AG09309 (cell line): Measurements from ENCODE around the gene ABCA13.

Experiments used
- DNase-seq: peaks from one replicate; pipeline ENCODE4 v3.0.0-alpha.2; 2010; ENCODE audit warnings: low read depth
- H3K4me3 ChIP-seq: 2 replicates; pipeline ENCODE4 v1.5.1; 2011; ENCODE audit warnings: mild to moderate bottlenecking, low read depth, low read length, moderate library complexity; ENCODE audit not compliant: control insufficient read depth
- TF ChIP-seq, protein P1 (sequence below): IDR thresholded peaks from 2 replicates; pipeline ENCODE4 v1.5.1; 2011; ENCODE audit warnings: mild to moderate bottlenecking, low read depth, low read length, inconsistent platforms; ENCODE audit not compliant: insufficient read depth, control insufficient read depth; ENCODE audit errors: missing control alignments

Gene ABCA13

DNA sequence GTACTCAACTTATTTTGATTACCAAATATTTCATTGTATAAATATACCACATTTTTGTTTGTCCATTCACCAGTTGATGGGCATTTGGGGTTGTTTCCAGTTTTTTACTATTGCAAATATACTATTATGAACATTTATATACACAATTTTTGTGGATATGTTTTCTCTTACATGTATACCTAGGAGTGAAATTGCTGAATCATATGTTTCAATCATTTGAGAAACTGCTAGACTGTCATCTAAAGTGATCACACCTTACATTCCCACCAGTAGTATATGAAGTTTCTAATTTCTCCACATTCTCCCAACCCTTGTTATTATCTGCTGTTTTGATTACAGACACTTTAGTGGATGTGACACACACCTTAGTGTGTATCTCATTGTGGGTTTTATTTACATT is 257.9 kb downstream of the ABCA13 start:
- no peak for DNase-seq
- TF ChIP-seq, protein P1, sequence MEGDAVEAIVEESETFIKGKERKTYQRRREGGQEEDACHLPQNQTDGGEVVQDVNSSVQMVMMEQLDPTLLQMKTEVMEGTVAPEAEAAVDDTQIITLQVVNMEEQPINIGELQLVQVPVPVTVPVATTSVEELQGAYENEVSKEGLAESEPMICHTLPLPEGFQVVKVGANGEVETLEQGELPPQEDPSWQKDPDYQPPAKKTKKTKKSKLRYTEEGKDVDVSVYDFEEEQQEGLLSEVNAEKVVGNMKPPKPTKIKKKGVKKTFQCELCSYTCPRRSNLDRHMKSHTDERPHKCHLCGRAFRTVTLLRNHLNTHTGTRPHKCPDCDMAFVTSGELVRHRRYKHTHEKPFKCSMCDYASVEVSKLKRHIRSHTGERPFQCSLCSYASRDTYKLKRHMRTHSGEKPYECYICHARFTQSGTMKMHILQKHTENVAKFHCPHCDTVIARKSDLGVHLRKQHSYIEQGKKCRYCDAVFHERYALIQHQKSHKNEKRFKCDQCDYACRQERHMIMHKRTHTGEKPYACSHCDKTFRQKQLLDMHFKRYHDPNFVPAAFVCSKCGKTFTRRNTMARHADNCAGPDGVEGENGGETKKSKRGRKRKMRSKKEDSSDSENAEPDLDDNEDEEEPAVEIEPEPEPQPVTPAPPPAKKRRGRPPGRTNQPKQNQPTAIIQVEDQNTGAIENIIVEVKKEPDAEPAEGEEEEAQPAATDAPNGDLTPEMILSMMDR, result no peak
- no peak overlapping the region for H3K4me3 ChIP-seq

DNA sequence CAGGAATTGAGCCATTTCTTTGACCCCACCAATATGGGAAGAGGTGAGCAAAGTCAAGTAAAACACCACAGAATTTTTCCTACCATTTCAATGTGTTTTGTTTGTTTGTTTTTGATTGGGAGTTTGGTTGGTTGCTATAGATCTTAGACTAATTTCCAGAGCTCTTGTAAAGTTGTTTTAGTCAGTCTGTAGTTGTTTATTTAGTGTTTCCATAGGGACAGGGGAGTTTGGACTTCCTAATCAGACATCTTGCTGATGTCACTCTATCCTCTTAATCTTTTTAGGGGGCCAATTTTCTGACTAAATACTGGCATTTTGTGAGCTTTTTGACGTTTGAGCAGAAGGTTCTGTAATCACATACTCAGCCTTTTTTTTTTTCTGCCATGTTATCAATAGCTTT is 266.9 kb downstream of the ABCA13 start:
- H3K4me3 ChIP-seq, result no peak overlapping the region
- TF ChIP-seq, protein P1, result no peak
- DNase-seq, result no peak

DNA sequence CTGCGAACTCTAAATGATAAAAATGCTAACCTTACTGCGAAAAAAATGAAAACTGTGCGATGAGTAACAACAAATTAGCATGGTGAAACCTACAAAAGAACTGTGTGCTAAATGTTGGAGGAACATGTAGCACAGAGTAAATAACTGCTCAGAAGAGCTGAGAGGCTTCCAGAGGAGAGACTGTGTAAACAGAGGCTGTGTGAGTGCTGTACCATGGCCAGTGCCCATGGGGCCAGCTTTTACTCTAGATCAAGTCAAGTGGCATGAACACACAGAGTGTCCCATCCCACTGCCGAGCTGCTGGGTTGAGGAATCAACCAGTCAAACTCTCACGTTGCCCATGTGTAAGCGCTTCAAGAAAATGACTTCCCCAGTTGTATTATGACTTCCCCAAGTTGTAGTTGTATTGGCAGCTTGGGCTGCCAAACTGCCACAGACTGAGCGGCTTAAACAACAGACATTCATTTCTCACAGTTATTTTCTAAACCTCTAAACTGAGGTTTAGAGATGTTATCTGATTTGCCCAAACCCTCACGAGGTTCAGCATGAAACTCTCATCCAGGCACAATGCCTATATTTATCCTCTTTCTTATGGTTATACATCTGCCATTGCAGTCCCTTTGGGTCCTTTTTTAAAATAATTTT is 270.7 kb downstream of the ABCA13 start:
- no peak overlapping the region for H3K4me3 ChIP-seq
- TF ChIP-seq, protein P1, result no peak

DNA sequence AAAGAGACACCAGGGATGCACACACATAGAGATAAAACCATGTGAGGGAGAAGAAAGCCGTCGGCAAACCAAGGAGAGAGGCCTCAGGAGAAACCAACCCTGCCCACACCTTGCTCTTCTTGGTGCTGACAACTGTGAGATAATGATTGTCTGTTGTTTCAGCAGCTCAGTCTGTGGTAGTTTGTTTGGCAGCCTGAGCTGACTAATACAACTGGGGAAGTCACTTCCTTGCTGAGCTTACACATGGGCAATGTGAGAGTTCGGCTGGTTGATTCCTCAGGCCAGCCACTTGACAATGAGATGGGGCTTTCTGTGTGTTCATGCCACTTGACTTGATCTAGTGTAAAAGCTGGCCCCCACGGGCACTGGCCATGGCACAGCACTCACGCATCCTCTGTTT is 271.8 kb downstream of the ABCA13 start:
- no peak overlapping the region for H3K4me3 ChIP-seq
- TF ChIP-seq, protein P1, result no peak
- DNase-seq, result no peak

More for the DNA sequence above, 270.7 kb downstream of the ABCA13 start:
- DNase-seq, result no peak

DNA sequence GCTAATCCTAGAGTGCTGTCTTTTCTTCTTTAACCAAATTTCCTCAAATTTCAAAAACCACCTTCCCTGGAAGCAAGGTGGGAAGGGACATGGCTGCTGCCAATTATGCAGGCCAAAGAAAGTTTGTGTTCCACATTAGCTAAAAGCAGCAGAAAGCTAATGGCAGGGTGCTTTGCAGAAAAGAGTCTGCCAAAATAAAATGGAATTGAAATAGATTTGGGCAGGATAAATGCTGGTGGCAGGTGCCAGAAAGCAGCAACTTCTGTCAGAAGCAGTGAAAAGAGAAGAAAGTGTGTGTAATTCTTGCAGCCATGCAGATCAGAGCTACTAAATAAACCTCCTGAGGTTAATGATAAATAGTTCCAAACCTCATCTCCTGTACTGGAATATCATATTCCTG is 275.5 kb downstream of the ABCA13 start:
- H3K4me3 ChIP-seq, result no peak overlapping the region
- DNase-seq, result no peak
- TF ChIP-seq, protein P1, result no peak

DNA sequence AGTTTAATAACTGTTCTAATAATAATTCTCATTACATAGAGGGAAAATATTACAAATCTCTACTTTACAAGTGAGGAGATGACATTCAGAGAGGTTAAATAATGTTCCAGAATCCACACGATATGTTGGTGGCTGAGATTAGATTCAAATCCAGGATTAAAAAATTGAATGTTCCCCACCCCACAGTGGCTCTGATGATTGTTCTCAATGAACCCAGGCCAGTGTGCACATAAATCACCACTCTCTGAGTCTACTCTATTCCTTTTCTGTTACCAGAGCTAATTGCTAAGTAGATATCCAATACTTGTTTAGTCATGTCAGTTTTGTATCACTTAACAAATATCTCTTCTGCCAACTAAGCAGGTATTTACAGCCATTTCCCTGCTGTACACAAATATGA is 281.0 kb downstream of the ABCA13 start:
- TF ChIP-seq, protein P1, result no peak
- H3K4me3 ChIP-seq, result no peak overlapping the region
- DNase-seq, result no peak
